ENCODE measurements around the gene SNTB2. TPM values are rescaled to one million over a fixed set of nuclear protein-coding genes. Genes with fewer than 3 reads are reported as not detected.

The SNTB2 gene
- total and polyA plus RNA-seq, 2 of the 8 experiments (the other 6 are each of a cell fraction or from before 2014, with no cell fraction given): 6.0 to 16.1 TPM

DNA sequence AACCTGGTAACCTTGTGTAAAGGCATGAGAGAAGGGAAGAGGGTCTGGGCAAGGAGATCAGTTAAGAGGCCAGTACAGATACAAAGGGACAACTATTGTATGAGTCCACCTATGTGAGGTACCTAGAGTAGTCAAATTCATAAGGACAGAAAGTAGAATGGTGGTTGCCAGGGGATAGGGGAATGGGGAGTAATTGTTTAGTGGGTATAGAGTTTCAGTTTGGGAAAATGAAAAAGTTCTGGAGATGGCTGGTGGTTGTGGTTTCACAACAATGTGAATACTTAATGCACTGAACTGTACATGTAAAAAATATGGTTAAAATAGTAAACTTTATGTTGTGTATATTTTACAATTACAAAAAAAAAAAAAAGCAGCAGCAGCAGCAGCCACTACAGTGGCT lies 49.4 kb downstream of the SNTB2 start:
- Histone ChIP-seq H2BK5ac (ENCODE audit: low read depth, low read length) (no peak overlapping the region), H4K20me1 (replicated peaks in 1 of 2; ENCODE audit: control insufficient read depth in 1 of 2, insufficient read depth in 2 of 2, low read length in 2 of 2) (no peaks in the 10 kb centered on the region), H2AK5ac (ENCODE audit: low read depth, low read length) (no peak overlapping the region), H3K23me2 (ENCODE audit: low read depth, low read length) (no peaks in the 10 kb centered on the region), H3K79me2 (ENCODE audit: control insufficient read depth in 1 of 2, insufficient read depth in 2 of 2, low read length in 2 of 2) (peaks cover 0 to 3% of the 10 kb centered on the region in 2 experiments; a peak in 1 of 4 replicates), H3K4me2 (ENCODE audit: insufficient read depth in 1 of 2, low read depth in 2 of 2, low read length in 2 of 2) (no peak overlapping the region), H4K8ac (ENCODE audit: extremely low read depth, insufficient read depth, low read length) (no peak overlapping the region), H2BK120ac (replicated peaks; ENCODE audit: low read depth, low read length) (no peak overlapping the region), H3K27ac (ENCODE audit: low read depth, low read length) (no peak overlapping the region), H3K27me3 (replicated peaks in 1 of 4; ENCODE audit: control insufficient read depth in 3 of 4, extremely low read depth in 1 of 4, insufficient read depth in 3 of 4, low read length in 3 of 4) (no peaks in the 10 kb centered on the region), H2BK12ac (ENCODE audit: low read depth, low read length) (no peak overlapping the region), H3K18ac (ENCODE audit: extremely low read depth, low read length) (no peak overlapping the region), H4K5ac (ENCODE audit: insufficient read length, low read depth, low read length) (no peak overlapping the region), H3K4me1 (replicated peaks in 1 of 4; ENCODE audit: control insufficient read depth in 3 of 4, insufficient read depth in 4 of 4, low read length in 3 of 4) (no peaks in the 10 kb centered on the region), H2BK20ac (ENCODE audit: low read length) (no peak overlapping the region), H3K79me1 (ENCODE audit: low read depth, low read length) (no peaks in the 10 kb centered on the region; the same call in 1 of the 2 replicates), H3K36me3 (ENCODE audit: control insufficient read depth in 2 of 4, insufficient read depth in 4 of 4, low read length in 3 of 4) (no peaks in the 10 kb centered on the region), H3K4me3 (ENCODE audit: extremely low read depth in 1 of 4, insufficient read depth in 2 of 4, low read depth in 3 of 4, low read length in 4 of 4) (no peak overlapping the region), H3K14ac (ENCODE audit: insufficient read length) (no peak overlapping the region), H3K4ac (replicated peaks; ENCODE audit: insufficient read length, low read depth, low read length) (no peak overlapping the region), H3K9me3 (ENCODE audit: insufficient read depth in 2 of 2, low read depth in 1 of 2, low read length in 1 of 2) (no peaks in the 10 kb centered on the region), H3K56ac (replicated peaks; ENCODE audit: insufficient read length, low read depth, low read length) (no peak overlapping the region), H3K23ac (ENCODE audit: insufficient read length) (no peak overlapping the region), H3K9ac (replicated peaks in 1 of 4; ENCODE audit: extremely low read depth in 1 of 4, low read depth in 3 of 4, low read length in 3 of 4) (no peak overlapping the region), H2BK15ac (ENCODE audit: low read length) (no peak overlapping the region), H2AFZ (ENCODE audit: low read length) (no peak overlapping the region), H4K91ac (replicated peaks; ENCODE audit: insufficient read length, low read length) (no peak overlapping the region)
- DNase-seq (ENCODE audit: low read depth in 1 of 2, low spot score in 2 of 2): no peak
- TF ChIP-seq, protein P1, sequence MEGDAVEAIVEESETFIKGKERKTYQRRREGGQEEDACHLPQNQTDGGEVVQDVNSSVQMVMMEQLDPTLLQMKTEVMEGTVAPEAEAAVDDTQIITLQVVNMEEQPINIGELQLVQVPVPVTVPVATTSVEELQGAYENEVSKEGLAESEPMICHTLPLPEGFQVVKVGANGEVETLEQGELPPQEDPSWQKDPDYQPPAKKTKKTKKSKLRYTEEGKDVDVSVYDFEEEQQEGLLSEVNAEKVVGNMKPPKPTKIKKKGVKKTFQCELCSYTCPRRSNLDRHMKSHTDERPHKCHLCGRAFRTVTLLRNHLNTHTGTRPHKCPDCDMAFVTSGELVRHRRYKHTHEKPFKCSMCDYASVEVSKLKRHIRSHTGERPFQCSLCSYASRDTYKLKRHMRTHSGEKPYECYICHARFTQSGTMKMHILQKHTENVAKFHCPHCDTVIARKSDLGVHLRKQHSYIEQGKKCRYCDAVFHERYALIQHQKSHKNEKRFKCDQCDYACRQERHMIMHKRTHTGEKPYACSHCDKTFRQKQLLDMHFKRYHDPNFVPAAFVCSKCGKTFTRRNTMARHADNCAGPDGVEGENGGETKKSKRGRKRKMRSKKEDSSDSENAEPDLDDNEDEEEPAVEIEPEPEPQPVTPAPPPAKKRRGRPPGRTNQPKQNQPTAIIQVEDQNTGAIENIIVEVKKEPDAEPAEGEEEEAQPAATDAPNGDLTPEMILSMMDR (IDR thresholded peaks at IDR 0.05; ENCODE audit: control extremely low read depth in 1 of 3, insufficient read depth in 1 of 3, low read depth in 1 of 3, low read length in 3 of 3): no peak
- TF ChIP-seq TEAD4 (IDR thresholded peaks at IDR 0.05; ENCODE audit: low read depth, low read length): no peak
- TF ChIP-seq ASH2L (IDR thresholded peaks at IDR 0.05; ENCODE audit: low read length): no peak
- TF ChIP-seq CTBP2 (IDR thresholded peaks at IDR 0.05; ENCODE audit: borderline replicate concordance, insufficient read depth, insufficient read length, low read length): no peak
- TF ChIP-seq BCL11A (IDR thresholded peaks at IDR 0.05; ENCODE audit: low read depth in 2 of 2, low read length in 2 of 2): no peak
- TF ChIP-seq ZNF274 (IDR thresholded peaks at IDR 0.05; ENCODE audit: borderline replicate concordance, extremely low read depth, low read length): no peak
- TF ChIP-seq SIRT6 (IDR thresholded peaks at IDR 0.05; ENCODE audit: low read length): no peak
- no peak for TF ChIP-seq FOSL1 (IDR thresholded peaks at IDR 0.05; ENCODE audit: insufficient read depth, low read depth, low read length)
- TF ChIP-seq NRF1 (IDR thresholded peaks at IDR 0.05; ENCODE audit: low read depth, low read length): no peak
- no peak for TF ChIP-seq KDM4A (IDR thresholded peaks at IDR 0.05; ENCODE audit: low read depth, low read length, severe bottlenecking)
- FAIRE-seq: no peak
- ChIA-PET CTCF (ENCODE audit: partially characterized antibody) (no interaction called here), POLR2A (ENCODE audit: partially characterized antibody) (no interaction called here)
